HG03469 (cell line): Measurements from ENCODE around the gene CLMN.

Experiments used
- ATAC-seq: cut with Tn5 transposase; IDR thresholded peaks from one replicate; pipeline ENCODE4 v1.9.1; 2021; ENCODE audit warnings: mild to moderate bottlenecking, moderate library complexity, moderate number of reproducible peaks; ENCODE audit not compliant: unreplicated experiment

Gene CLMN

DNA sequence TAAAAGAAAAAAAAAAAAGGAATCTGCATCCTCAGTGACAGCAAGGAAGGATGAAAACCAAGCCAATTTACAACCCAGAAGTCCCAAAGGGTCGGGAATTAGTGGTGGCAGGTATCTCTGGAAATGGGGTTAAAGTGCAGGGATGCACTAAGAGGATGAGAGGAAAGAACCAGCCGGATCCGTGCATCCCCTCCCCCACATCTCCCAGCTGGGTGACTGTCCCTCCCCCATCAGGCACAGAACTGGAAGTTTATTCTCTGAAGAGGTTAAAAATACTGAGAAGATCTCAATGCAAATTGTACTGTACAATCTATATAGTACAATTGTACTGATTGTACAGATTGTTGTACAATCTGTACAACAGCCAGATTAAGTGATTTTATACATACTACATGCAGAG, 15.4 kb downstream of the CLMN start:
- ATAC-seq: no peak

DNA sequence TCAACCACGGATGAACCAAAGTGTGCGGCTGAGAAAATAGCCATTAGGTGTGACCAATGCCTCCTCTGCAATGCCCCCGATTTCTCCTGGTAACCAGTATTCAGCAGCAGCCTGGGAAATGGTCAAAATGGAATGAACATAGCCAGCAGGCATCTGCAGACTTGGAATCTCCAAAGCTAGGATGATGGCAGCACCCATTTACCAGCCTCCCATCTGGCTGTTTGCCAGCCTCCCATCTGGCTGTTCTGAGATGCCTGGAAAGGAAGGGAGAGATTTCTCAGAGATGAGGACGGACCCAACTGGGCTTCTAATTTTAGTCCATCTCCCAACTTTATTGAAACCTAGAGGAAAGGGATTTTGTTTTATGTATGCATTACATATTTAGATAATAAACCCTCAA, 16.2 kb downstream of the CLMN start:
- no peak for ATAC-seq

DNA sequence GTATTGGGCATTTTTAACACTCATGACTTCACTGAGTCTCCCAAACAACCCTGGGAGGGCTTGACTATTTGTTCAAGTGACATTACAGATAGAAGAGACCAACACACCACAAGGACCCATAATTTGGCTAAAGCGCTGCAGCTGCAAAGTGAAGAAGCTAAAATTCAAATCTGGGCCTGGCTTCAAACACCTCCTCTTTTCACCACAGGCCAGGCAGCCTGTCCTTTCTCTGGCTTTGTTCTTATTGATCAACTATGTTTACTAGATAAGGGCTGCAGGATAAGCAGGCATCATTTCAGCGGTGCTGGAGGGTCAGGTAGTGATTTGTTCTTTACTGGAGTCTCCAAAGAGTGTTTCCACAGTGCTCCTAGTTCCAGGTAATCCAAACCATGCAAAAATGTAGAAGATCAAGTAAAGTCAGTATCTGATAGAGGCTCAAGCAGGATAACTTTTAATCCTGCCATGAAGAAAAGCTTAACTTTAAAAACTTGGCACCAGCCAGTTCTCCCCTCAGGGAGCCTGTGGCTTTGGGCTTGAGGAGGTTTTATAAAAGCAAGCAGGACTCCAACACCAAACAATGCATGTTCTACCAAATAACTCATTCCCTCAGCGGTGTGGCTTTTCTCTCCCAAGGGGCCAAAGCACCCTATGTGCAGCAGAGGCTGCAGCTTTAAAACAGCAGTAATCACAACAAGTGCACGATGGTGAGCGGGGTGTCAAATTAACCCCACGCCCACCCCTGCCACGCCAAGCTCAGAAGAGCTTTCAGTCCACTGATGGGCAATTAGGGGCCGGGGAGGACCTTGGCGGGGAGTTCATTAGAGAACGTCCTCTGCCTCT, 16.8 kb downstream of the CLMN start:
- no peak for ATAC-seq

DNA sequence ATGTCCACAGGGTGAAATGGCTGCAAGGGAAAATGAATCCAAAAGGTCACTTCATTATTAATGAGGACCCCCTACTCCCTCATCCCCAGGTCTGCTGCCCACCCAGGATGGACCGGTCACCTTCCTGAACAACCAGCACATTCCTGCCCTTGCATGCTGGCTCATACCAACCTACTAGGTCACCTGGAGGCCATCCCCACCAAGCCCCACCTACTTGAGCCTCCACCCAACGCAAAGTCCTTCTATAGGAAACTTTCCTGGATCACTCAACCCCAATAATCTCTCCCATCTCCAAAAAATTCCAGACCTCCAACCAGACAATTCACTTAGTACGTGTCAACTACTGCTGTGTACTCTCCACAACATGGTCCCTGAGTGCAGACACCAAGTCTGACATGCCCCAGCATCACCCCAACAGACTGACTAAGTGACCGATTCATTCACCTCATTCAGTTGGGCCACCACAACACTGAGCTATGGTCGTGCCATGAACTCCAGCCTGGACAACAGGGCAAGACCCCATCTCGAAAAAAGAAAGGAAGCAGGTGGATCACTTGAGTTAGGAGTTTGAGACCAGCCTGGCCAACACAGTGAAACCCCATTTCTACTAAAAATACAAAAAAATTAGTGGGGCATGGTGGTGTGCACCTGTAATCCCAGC, 18.1 kb downstream of the CLMN start:
- no peak for ATAC-seq

DNA sequence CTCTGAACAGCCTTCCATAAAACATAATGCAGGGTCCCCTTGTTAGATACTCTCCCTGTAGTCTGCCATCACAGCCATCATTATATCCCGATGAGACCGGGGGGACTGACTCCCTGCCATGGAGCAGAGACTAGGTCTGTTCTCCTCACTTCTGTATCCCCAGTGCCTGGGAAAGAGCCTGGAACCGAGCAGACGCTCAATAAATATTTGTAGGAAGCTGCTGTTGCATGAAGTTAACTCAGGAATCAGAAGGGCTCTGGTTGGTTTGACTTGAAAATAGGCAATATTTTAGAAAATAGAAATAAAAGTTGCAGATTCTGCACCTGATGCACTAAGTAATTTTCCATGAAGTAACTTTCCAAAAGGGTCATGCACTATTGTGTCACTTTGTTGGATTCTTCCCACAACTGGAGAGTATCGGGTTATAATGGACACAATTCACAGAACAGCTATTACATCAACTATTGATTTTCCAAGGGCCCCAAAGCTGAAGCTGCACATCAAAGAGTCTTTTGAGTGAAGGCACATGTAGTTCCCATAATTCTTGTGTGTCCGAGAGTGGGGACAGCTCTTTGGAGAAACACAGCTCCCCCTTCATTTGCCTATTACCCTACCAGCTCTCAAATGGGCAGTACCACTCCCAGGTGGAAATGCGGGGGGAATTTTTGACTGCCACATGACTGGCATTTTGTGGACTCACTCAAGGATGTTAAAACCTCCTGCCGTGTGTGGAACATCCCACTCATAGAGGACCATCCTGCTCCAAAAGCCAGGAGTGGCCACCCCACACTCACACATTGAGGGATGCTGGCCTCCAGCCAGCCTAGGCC, 18.8 kb downstream of the CLMN start:
- ATAC-seq: no peak

DNA sequence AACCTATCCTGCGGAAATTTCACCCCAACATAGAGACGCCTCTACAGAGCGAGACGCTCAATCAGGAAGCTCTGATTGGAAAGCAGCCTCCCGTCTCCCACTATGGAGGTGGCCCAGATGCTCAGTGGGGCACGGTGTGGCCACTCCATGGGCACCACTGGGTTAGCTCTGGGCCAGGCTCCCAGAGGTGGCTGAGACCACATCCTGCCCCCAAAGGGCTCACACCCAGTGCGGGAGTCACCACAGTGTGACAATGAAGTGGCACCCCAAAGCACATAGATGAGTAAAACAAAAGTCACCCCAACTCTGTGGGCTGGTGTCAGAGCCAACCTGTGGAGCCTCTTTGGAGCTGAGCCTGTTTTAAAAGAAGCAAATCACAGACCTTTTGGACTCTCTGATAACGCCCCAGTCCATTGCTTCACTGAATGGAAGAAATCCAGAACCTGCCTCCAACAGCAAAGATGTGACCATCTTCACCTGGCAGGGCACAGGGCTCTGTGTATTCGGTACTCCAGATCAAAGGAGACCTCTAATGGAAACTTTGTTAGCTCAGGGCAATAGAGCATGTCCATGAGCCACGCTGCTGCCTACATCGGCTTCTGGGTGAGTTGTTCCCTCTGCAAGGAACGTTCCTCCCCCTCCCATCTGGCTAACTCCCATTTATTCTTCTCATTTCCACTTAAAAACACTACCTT, 19.6 kb downstream of the CLMN start:
- ATAC-seq: no peak

DNA sequence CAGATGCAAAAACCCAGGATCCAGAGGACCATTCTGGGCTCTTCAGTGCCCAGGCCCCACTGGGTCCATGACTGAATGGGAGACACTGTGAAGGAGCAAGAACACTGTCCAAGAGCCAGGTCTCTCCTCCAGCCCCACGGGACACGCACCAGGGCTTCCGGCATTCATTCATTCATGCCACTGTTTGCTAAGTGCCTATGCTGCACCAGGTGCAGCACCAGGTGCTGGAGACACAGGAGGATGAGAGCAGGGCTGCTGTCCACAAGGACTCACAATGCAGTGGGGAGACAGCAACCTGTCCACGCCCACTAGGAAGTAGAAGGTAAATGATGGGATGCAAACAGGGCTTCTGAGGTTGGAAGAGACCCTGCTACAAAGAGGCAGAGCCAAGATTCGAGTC, 20.4 kb downstream of the CLMN start:
- no peak for ATAC-seq

DNA sequence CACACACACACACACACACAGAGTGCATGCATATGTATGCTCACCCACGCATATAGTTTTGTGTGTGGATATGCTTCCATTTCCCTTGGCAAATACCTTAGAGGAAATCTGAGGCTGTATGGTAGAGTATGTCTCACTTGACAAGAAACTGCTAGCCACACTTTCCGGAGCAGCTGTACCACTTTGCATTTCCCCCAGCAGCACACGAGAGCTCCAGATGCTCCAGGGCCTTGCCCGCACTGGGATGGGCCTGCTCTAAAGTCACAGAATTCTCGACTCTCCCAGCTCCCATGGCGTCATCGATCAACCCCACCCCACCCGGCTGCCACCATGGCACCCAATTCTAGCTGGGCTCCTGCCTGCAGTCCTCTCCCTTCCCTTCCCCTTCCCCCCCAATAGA, 21.9 kb downstream of the CLMN start:
- no peak for ATAC-seq

DNA sequence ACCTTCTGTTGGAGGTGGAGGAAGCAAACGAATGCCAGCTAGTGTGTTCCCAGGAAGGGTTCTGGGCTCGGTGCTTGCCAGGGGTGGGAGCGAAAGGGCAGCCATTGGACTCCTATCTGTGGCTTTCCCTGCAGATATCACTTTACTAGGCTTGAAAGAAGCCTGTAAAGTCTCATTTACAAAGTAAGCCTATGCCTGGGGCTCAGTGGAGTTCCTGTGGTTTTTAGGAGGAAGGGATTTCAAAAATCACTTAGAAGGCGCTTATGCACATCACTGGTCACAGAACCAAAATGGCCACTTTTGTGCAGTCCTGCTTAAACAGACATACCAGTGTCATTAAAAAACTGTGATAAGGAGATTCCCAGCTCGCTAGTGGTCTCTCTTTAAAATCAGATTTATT, 22.7 kb downstream of the CLMN start:
- no peak for ATAC-seq

DNA sequence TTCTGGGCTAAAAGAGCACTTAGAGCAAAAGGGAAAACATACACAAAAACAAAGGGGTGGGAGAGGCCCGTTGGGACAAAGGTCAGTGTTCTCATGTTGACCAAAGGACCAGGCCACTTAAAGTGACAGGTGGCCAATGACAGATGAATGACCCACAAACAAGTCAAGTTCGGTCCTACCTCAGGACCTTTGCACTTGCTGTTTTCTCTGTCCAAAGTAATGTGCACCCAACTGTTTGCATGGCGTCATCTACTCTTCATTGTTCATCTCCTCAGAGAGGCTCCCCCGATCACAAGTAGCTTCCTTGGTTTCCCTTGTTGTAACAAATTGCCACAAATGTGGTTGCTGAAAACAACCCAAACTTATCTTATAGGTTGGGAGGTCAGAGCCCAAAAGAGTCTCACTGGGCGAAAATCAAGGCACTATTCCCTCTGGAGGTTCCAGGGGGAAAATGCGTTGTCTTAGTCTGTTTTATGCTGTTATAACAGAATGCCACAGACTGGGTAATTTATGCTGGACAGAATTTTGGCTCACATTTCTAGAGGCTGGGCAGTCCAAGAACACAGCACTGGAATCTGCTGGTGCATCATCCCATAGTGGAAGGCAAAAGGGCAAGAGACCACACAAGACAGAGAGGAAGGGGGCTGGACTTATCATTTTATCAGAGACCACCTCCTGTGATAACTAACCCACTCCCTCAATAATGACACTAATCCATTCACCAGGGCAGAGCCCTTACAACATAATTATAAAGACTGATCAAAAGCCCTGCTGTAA, 23.9 kb downstream of the CLMN start:
- no peak for ATAC-seq

DNA sequence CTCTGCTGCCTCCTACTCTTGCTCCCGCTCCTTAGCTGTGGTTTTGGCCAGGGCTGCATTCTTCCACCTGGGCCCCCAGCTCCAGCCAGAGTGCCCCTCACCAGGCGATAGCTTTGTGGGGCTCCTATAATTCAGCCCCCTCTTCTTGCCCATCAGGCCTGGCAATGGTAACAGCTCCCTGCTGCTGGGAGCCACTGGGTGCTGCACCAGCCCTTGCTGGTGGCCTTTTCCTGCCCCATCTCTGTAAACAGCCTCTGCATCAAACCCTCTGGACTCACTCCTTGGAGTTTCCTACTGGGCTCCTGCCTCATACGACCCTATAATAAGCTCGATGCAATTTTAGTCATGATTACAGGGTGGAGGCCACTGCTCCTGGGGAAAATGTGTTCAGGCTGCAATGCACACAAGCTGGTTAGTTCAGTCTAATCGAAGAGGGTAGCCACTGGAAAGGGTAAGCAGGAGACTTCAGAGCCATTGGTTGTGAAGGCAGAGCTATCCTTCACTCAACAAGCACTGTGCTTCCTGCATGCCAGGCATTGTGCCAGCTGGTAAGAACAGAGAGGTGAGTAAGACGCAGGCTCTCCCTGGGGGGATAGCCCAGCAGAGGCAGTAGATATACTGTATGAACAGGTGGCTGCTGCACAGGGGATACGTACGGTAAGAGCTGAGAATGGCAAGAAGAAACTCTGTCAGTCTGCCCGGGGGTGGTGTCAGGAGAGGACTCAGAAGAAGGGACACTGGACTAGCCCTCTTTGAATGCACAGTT, 24.7 kb downstream of the CLMN start:
- no peak for ATAC-seq

DNA sequence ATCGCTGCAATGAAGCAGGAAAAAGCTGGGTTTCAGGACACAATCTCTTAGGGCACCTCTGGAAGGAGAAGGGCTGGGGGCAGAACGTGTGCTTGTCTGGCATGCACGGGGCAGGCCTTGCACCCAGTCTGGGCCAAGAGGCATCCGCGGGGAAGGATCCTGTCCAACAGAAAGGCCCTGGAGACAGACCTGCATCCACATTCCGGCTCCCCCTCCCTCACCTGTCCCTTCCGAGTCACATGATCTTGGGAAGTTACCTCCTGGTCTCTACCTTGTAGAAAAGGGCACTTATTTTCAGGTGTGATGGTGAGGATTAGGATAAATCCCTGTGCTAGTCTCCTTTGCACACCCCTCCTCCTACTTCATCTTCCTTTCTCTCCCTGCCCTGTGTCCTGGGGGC, 25.4 kb downstream of the CLMN start:
- ATAC-seq: no peak

DNA sequence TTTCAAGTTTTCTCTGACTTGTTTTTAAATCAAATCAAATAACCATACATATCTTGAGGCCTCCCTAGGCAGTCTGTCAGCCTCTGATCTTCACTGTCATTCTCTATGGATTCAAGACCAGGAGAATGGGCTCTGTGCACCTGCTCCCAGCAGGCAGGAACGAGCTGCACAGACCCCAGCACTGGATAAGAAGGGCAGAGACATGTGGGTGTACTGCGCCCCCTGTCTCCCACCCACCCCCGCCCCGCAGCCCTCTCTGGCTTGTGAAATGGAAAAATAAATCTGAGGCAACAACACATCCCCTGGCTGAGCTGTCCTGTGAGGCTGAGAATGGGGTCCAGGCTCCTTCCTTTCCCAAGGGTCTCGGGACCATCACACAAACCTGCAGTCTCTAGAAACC, 26.3 kb downstream of the CLMN start:
- ATAC-seq: no peak

DNA sequence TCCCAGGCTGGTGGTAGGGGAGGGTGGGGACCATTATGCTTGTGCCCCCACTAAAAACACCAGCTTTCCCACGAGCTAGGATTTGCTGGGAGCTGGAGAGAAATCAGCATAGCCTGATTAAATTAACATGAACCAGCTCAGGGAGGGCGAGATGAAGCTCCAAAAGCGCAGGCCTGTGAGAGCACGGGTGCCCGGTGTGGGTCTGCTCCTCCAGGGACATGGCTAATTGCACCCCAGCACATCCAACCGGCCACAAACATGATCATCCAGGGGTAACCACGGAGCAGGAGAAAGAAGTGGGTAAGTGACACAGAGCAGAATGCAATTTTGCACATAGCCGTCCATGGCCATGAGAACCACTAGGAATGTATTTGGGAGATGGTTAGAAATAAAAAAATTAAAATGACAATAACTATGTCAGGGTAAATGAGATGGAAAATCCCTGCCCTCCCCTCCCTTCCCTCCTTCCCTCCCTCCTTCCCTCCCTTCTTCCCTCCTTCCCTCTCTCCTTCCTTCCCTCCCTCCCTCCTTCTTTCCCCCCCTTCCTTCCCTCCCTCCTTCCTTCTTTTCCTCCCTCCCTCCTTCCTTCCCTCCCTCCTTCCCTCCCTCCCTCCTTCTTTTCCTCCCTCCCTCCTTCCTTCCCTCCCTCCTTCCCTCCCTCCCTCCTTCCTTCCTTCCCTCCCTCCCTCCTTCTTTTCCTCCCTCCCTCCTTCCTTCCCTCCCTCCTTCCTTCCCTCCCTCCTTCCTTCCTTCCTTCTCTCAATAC, 26.9 kb downstream of the CLMN start:
- no peak for ATAC-seq

DNA sequence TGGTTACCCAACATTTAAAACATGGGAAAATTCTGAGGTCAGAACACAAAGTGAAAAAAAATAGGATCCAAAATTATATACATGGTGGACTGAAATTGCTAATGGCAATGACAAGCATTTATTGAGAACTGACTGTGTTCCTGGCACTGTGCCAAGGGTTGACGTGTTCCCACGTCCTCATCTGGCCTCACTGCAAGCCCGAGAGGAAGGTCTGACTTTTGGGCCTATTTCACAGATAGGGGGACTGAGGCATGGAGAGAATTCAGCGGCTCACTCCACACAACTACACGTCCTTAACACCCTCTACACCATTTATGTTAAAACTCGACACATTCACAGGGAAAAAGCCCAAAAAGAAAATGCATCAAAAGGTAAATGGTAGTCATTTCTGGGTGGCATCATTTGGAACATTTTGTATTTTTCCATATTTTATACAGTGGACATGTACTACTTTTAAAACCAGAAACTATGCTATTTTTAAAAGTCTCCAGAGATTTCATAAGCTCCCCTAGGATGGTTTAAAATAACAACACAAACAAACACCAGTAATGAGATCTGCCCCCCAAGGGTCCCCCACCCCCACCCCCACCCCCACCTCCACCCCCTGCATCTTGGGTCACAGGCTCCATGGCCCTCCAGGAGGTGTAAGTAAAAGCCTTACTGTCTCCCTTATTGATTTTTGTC, 27.7 kb downstream of the CLMN start:
- no peak for ATAC-seq

DNA sequence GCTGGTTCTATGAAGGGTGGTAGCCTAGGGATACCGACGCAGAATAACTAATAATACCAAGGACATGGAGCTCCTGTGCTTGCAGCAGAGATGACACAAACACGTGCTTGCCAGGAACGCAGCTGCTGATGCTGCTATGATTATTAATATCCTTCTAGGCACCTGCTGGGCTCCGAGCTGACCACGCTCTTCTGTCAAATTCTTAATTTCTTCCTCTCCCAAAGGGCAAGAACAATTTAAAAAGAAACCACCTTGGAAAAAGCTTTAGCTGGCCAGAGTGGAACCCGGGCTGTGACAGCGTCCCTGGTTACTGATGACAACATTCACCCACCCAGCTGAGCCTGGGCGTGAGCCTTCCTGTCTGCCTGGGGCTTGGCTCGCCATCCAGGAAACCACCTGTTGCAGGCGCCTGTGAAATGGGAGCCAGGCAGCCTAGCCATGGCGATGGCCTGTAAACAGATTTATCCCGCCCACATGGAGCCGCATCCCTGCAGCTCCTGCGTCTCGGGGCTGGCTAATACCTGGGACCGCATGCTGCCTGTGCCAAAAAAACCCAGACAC, 28.8 kb downstream of the CLMN start:
- ATAC-seq: no peak

DNA sequence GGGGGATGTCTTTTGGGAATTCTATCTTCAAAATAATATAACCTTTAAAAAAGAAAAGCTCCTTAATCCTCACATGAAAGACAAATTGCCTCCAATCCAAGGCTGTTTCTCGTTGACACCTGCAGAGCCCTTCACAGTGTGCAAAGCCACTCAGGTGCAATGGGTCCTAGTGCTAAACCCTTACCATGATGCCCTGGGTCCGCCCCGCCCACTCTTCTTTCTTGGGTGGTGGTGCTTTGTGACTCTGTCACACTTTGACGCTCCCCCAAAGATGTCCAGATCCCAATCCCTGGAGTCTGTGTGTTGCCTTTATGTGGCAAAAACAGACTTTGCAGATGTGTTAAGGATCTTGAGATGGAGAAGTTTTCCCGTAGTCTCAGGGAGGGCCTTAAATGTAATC, 29.7 kb downstream of the CLMN start:
- no peak for ATAC-seq
